Measurements from ENCODE around the gene PCDHB5.
"Not testable (repeated sequence)": the region's sequence is repeated elsewhere in the genome, so short reads cannot be mapped to it uniquely, and the experiment has no call there.

Gene PCDHB5

DNA sequence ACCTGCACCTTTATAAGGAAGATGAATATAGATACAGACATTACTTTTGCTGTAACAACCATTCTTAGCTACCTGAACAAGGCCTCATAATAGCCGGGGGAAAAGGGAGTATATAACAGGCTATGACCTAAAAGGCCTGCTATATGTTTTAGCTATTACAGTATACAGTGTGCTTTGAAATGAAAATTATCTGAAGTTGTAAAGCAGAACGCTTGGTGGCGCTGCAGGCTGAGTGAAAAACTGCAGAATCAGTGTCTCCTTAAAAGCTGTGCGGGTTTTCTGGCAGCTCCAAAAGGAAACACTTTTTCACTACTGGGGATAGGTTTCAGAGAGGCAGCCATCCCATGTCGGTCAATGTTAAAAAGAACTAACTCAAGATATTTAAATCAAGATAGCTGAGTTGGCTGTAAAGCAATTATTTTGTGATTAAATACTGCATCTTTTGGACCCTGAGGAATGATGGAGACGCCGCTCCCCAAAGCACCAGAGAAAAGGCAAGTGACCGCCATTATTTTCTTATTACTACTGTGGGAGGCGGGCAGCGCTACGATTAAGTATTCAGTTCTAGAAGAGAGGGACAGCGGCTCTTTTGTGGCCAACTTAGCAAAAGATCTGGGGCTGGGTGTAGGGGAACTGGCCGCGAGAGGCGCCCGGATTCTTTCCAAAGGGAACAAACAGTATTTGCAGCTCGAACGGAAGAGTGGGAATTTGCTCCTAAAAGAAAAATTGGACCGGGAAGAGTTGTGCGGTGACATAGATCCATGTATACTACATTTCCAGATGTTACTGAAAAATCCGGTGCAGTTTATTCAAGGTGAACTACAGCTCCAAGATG is 20.8 kb downstream of the PCDHB5 start:
- DNase-seq, result no peak

GRCh38 chr5:141157356-141157755 is 22.4 kb downstream of the PCDHB5 start:
- DNase-seq, result not testable (repeated sequence)

DNA sequence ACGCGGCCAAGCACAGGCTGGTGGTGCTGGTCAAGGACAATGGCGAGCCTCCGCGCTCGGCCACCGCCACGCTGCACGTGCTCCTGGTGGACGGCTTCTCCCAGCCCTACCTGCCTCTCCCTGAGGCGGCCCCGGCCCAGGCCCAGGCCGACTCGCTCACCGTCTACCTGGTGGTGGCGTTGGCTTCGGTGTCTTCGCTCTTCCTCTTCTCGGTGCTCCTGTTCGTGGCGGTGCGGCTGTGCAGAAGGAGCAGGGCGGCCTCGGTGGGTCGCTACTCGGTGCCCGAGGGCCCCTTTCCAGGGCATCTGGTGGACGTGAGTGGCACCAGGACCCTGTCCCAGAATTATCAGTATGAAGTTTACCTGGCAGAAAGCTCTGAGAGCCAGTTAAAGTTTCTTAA is 22.9 kb downstream of the PCDHB5 start:
- DNase-seq, result not testable (repeated sequence)

DNA sequence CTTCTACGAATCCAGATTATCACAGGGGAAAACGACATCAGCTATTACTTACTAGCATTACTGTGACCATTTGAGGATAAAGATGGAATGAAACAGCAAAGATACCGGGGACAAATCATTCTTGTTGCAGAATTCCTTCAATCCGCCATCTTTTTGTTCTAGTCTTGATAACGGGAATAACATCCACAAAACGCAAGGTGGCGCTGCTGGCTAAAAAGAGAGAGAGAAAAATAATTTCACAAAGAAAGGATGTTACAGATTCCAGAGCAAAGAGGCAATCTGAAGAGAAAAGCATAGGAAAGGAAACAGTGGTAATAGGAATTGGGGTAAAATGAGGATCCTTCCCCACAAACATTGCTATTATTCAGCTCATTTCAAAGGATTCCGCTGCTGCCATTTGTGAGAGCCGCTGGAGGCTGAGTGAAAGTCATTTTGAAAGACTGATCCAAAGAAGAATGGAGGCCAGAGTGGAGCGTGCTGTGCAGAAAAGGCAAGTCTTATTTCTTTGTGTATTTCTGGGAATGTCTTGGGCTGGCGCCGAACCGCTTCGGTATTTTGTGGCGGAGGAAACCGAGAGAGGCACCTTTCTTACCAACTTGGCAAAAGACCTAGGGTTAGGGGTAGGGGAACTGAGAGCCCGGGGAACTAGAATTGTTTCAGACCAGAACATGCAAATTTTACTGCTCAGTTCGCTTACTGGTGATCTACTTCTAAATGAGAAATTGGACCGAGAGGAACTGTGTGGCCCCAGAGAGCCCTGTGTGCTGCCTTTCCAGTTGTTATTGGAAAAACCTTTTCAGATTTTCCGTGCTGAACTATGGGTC is 37.6 kb downstream of the PCDHB5 start, which contains the start of gene PCDHB7:
Gene PCDHB7 (plus strand): TSS at position 264 of the 824 bp plus-strand sequence. CDS start 192 bp downstream, at position 456.
- DNase-seq, result no peak

DNA sequence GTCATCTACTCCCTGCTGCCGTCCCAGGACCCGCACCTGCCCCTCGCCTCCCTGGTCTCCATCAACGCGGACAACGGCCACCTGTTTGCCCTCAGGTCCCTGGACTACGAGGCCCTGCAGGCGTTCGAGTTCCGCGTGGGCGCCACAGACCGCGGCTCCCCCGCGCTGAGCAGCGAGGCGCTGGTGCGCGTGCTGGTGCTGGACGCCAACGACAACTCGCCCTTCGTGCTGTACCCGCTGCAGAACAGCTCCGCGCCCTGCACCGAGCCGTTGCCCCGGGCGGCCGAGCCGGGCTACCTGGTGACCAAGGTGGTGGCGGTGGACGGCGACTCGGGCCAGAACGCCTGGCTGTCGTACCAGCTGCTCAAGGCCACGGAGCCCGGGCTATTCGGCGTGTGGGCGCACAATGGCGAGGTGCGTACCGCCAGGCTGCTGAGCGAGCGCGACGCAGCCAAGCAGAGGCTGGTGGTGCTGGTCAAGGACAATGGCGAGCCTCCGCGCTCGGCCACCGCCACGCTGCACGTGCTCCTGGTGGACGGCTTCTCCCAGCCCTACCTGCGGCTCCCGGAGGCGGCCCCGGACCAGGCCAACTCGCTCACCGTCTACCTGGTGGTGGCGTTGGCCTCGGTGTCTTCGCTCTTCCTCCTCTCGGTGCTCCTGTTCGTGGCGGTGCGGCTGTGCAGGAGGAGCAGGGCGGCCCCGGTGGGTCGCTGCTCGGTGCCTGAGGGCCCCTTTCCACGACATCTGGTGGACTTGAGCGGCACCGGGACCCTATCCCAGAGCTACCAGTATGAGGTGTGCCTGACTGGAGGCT is 39.5 kb downstream of the PCDHB5 start:
- DNase-seq, result not testable (repeated sequence)

DNA sequence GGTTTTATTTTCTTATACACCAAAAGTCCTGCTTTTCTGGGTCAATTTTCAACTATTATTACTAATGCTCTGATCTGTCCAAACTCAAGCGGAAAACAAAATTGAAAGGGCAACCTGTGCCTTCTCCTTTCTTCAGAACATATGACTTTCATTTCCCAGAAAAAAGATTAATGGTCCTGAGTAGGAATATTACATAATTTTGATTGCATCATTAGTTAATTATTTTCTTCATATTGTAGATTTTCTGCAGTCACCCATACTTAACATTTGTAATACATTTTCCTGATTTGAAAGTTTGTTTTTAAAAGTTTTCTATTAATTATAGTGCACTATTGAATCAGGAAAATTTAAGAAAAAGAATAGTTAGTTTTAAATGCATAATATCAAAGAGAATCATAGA is 40.9 kb downstream of the PCDHB5 start:
- no peak for DNase-seq

DNA sequence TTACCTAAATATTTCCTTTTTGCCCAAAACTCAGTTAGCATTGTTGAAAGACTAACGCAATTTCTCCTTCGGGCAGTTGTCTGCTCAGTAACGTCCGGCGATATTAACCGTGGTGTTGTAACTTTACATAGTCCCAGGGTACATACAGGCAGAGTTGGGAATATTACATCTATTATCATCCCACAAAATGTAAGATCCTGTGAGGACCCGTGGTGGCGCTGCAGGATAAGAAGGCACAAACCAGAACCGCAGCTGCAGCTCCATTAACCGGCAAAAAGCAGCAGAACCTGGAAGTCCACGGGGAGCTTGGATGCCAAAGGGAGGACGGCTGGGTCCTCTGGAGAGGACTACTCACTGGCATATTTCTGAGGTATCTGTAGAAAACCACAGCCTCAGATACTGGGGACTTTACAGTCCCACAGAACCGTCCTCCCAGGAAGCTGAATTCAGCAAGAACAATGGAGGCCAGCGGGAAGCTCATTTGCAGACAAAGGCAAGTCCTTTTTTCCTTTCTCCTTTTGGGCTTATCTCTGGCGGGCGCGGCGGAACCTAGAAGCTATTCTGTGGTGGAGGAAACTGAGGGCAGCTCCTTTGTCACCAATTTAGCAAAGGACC is 42.7 kb downstream of the PCDHB5 start, which contains the start of gene PCDHB8:
Gene PCDHB8 (plus strand): TSS at position 214 of the 615 bp plus-strand sequence. CDS start 245 bp downstream, at position 459.
- DNase-seq, result not testable (repeated sequence)

GRCh38 chr5:141179371-141179770 is 44.4 kb downstream of the PCDHB5 start:
- DNase-seq, result not testable (repeated sequence)

DNA sequence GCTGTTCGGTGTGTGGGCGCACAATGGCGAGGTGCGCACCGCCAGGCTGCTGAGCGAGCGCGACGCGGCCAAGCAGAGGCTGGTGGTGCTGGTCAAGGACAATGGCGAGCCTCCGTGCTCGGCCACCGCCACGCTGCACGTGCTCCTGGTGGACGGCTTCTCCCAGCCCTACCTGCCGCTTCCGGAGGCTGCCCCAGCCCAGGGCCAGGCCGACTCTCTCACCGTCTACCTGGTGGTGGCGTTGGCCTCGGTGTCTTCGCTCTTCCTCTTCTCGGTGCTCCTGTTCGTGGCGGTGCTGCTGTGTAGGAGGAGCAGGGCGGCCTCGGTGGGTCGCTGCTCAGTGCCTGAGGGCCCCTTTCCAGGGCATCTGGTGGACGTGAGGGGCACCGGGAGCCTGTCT is 44.9 kb downstream of the PCDHB5 start:
- DNase-seq, result not testable (repeated sequence)

- no peak for DNase-seq
Measured at GRCh38 chr5:141180313-141180712, 45.3 kb downstream of the PCDHB5 start.

- DNase-seq, result peak in 1 of 2 experiments; percentile 17
Measured at GRCh38 chr5:141182248-141182647, 47.2 kb downstream of the PCDHB5 start, which contains the start of gene PCDHB16. PCDHB16 (plus strand) TSS chr5:141182387; CDS start chr5:141182560, 173 bp downstream.

GRCh38 chr5:141184117-141184855 is 49.3 kb downstream of the PCDHB5 start:
- not testable (repeated sequence) for DNase-seq

DNA sequence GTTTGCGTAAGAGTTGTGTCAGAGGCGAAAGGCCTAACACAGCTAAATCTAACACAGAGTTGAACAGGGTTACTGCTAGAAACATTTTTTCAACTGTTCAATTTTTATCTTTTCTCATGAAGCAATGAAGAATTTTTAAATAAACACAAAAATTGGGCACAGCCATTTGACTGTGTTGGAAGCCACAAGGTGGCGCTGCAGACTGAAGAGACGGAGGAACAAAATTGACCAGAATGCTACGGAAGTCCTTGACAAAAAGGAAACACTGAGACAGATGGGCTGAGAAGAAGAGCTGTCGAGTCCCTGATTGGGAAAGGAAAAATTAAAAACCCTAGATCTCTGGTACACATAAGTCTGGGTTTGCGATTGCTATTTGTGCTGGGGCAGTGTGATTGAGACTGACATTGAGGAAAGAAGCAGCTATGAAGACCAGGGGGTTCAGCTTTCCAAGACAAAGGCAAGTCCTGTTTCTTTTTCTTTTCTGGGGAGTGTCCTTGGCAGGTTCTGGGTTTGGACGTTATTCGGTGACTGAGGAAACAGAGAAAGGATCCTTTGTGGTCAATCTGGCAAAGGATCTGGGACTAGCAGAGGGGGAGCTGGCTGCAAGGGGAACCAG is 52.0 kb downstream of the PCDHB5 start, which contains the start of gene PCDHB9:
Gene PCDHB9 (plus strand): TSS at position 265 of the 616 bp plus-strand sequence. CDS start 158 bp downstream, at position 423.
- DNase-seq, result peak; percentile 16 to 75
